ENCODE results near the gene GRB2. TPM values are rescaled to one million over a fixed set of nuclear protein-coding genes. Genes with fewer than 3 reads are reported as not detected.

Gene GRB2
- total and polyA plus RNA-seq, 2 experiments from 2014 or later: 89.0 to 112 TPM

DNA sequence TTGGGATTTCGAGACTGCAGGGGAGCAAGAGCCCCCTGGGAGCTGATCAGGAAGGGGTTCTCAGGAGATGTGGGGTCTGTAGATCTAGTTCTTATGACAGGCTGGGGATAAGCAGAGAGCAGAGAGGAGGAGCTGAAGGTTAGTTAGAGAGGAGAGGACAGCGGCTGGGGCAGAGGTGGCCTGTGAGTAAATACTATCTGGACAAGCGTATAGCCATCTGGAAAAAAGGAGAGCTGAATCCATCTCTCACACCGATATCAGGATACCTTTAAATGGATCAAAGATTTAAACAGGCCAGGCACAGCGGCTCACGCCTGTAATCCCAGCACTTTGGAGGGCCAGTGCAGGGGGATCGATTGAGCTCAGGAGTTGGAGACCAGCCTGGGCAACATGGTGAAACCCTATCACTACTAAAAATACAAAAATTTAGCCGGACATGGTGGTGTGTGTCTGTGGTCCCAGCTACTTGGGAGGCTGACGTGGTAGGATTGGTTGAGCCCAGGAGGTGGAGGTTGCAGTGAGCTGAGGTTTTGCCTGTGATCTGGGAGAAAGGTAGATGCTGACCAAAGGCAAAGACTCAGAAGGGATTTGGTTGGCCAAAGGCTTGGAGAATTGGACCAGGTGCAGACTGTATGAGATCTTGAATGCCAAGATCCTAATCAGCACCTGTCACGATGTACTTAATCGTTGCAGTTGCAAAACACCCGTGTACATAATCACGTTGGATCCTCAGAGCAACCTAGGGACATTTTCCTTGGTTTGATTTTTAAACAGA, 97.3 kb downstream of the GRB2 start:
- Histone ChIP-seq H3K4me2 (no peak overlapping the region), H3K27me3 (ENCODE audit: insufficient read depth) (no peaks in the 10 kb centered on the region), H4K20me1 (replicated peaks; ENCODE audit: insufficient read depth) (no peaks in the 10 kb centered on the region), H3K36me3 (ENCODE audit: insufficient read depth) (no peaks in the 10 kb centered on the region), H3K4me1 (ENCODE audit: insufficient read depth) (no peaks in the 10 kb centered on the region; the same call in 1 of the 2 replicates), H3K27ac (ENCODE audit: low read depth) (no peak overlapping the region), H3K9me2 (ENCODE audit: insufficient read depth) (no peaks in the 10 kb centered on the region), H3K79me2 (replicated peaks; ENCODE audit: insufficient read depth) (no peaks in the 10 kb centered on the region), H2AFZ (no peak overlapping the region), H3F3A (replicated peaks; ENCODE audit: low read depth) (no peaks in the 10 kb centered on the region), H3K4me3 (no peak overlapping the region)
- Mint-ChIP-seq H3K36me3 (ENCODE audit: low read depth) (no peaks in the 10 kb centered on the region), H3K4me3 (no peak overlapping the region), H3K27me3 (ENCODE audit: insufficient read depth, low read depth, poor library complexity) (peaks cover 4% of the 10 kb centered on the region), H3K27ac (peak overlapping the region; percentile 41), H3K9me3 (no peaks in the 10 kb centered on the region), H3K4me1 (peaks cover 4% of the 10 kb centered on the region; the same call in 1 of the 3 replicates)
- ATAC-seq (no peak), DNase-seq (ENCODE audit: low spot score) (no peak)
- TF ChIP-seq NANOG (IDR thresholded peaks at IDR 0.05; ENCODE audit: borderline replicate concordance) (no peak), EZH2 (IDR thresholded peaks at IDR 0.05; ENCODE audit: low read depth, unreplicated experiment) (no peak), EZH2phosphoT487 (IDR thresholded peaks at IDR 0.05; ENCODE audit: unreplicated experiment) (no peak), JUNB (IDR thresholded peaks at IDR 0.05; ENCODE audit: unreplicated experiment) (no peak)
- TF ChIP-seq, protein P1, sequence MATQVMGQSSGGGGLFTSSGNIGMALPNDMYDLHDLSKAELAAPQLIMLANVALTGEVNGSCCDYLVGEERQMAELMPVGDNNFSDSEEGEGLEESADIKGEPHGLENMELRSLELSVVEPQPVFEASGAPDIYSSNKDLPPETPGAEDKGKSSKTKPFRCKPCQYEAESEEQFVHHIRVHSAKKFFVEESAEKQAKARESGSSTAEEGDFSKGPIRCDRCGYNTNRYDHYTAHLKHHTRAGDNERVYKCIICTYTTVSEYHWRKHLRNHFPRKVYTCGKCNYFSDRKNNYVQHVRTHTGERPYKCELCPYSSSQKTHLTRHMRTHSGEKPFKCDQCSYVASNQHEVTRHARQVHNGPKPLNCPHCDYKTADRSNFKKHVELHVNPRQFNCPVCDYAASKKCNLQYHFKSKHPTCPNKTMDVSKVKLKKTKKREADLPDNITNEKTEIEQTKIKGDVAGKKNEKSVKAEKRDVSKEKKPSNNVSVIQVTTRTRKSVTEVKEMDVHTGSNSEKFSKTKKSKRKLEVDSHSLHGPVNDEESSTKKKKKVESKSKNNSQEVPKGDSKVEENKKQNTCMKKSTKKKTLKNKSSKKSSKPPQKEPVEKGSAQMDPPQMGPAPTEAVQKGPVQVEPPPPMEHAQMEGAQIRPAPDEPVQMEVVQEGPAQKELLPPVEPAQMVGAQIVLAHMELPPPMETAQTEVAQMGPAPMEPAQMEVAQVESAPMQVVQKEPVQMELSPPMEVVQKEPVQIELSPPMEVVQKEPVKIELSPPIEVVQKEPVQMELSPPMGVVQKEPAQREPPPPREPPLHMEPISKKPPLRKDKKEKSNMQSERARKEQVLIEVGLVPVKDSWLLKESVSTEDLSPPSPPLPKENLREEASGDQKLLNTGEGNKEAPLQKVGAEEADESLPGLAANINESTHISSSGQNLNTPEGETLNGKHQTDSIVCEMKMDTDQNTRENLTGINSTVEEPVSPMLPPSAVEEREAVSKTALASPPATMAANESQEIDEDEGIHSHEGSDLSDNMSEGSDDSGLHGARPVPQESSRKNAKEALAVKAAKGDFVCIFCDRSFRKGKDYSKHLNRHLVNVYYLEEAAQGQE (IDR thresholded peaks at IDR 0.05; ENCODE audit: unreplicated experiment): no peak
- TF ChIP-seq, protein P2, sequence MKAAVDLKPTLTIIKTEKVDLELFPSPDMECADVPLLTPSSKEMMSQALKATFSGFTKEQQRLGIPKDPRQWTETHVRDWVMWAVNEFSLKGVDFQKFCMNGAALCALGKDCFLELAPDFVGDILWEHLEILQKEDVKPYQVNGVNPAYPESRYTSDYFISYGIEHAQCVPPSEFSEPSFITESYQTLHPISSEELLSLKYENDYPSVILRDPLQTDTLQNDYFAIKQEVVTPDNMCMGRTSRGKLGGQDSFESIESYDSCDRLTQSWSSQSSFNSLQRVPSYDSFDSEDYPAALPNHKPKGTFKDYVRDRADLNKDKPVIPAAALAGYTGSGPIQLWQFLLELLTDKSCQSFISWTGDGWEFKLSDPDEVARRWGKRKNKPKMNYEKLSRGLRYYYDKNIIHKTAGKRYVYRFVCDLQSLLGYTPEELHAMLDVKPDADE (IDR thresholded peaks at IDR 0.05): no peak
- TF ChIP-seq, protein P3, sequence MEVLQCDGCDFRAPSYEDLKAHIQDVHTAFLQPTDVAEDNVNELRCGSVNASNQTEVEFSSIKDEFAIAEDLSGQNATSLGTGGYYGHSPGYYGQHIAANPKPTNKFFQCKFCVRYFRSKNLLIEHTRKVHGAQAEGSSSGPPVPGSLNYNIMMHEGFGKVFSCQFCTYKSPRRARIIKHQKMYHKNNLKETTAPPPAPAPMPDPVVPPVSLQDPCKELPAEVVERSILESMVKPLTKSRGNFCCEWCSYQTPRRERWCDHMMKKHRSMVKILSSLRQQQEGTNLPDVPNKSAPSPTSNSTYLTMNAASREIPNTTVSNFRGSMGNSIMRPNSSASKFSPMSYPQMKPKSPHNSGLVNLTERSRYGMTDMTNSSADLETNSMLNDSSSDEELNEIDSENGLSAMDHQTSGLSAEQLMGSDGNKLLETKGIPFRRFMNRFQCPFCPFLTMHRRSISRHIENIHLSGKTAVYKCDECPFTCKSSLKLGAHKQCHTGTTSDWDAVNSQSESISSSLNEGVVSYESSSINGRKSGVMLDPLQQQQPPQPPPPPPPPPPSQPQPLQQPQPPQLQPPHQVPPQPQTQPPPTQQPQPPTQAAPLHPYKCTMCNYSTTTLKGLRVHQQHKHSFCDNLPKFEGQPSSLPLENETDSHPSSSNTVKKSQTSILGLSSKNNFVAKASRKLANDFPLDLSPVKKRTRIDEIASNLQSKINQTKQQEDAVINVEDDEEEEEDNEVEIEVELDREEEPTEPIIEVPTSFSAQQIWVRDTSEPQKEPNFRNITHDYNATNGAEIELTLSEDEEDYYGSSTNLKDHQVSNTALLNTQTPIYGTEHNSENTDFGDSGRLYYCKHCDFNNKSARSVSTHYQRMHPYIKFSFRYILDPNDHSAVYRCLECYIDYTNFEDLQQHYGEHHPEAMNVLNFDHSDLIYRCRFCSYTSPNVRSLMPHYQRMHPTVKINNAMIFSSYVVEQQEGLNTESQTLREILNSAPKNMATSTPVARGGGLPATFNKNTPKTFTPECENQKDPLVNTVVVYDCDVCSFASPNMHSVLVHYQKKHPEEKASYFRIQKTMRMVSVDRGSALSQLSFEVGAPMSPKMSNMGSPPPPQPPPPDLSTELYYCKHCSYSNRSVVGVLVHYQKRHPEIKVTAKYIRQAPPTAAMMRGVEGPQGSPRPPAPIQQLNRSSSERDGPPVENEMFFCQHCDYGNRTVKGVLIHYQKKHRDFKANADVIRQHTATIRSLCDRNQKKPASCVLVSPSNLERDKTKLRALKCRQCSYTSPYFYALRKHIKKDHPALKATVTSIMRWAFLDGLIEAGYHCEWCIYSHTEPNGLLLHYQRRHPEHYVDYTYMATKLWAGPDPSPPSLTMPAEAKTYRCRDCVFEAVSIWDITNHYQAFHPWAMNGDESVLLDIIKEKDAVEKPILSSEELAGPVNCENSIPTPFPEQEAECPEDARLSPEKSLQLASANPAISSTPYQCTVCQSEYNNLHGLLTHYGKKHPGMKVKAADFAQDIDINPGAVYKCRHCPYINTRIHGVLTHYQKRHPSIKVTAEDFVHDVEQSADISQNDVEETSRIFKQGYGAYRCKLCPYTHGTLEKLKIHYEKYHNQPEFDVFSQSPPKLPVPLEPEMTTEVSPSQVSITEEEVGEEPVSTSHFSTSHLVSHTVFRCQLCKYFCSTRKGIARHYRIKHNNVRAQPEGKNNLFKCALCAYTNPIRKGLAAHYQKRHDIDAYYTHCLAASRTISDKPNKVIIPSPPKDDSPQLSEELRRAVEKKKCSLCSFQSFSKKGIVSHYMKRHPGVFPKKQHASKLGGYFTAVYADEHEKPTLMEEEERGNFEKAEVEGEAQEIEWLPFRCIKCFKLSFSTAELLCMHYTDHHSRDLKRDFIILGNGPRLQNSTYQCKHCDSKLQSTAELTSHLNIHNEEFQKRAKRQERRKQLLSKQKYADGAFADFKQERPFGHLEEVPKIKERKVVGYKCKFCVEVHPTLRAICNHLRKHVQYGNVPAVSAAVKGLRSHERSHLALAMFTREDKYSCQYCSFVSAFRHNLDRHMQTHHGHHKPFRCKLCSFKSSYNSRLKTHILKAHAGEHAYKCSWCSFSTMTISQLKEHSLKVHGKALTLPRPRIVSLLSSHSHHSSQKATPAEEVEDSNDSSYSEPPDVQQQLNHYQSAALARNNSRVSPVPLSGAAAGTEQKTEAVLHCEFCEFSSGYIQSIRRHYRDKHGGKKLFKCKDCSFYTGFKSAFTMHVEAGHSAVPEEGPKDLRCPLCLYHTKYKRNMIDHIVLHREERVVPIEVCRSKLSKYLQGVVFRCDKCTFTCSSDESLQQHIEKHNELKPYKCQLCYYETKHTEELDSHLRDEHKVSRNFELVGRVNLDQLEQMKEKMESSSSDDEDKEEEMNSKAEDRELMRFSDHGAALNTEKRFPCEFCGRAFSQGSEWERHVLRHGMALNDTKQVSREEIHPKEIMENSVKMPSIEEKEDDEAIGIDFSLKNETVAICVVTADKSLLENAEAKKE (CRISPR knock-in tag; IDR thresholded peaks at IDR 0.05): no peak

All from GM23338 (cell line).